ENCODE data around the gene PATZ1. TPM values are rescaled to one million over a fixed set of nuclear protein-coding genes. Genes with fewer than 3 reads are reported as not detected.

PATZ1 gene
- total and polyA plus RNA-seq, 2 of the 8 experiments (the other 6 are each of a cell fraction or from before 2014, with no cell fraction given), result 62.1 to 70.9 TPM

- CTCF ChIA-PET (ENCODE audit: partially characterized antibody), result interaction anchor here (0.9 to 4.9 kb wide), 3 partner anchors 9 to 29 kb away, joined by 3 to 41 read pairs (median 5); no protein-coding TSS in a partner anchor
Measured at GRCh38 chr22:31302537-31302936, 43.6 kb downstream of the PATZ1 start.

More at GRCh38 chr22:31302537-31302936, 43.6 kb downstream of the PATZ1 start:
- Histone ChIP-seq H4K20me1 (replicated peaks in 1 of 2; ENCODE audit: control insufficient read depth in 1 of 2, insufficient read depth in 2 of 2, low read length in 2 of 2) (no peaks in the 10 kb centered on the region), H2BK15ac (ENCODE audit: low read length) (no peak overlapping the region), H3K4me2 (ENCODE audit: insufficient read depth in 1 of 2, low read depth in 2 of 2, low read length in 2 of 2) (no peak overlapping the region), H3K56ac (replicated peaks; ENCODE audit: insufficient read length, low read depth, low read length) (no peak overlapping the region), H2BK5ac (ENCODE audit: low read depth, low read length) (no peak overlapping the region), H3K23me2 (ENCODE audit: low read depth, low read length) (no peaks in the 10 kb centered on the region), H2BK20ac (ENCODE audit: low read length) (no peak overlapping the region), H3K23ac (ENCODE audit: insufficient read length) (no peak overlapping the region), H2AFZ (ENCODE audit: low read length) (no peak overlapping the region), H3K9me3 (ENCODE audit: insufficient read depth in 2 of 2, low read depth in 1 of 2, low read length in 1 of 2) (no peaks in the 10 kb centered on the region), H4K5ac (ENCODE audit: insufficient read length, low read depth, low read length) (no peak overlapping the region), H3K14ac (ENCODE audit: insufficient read length) (no peak overlapping the region), H2AK5ac (ENCODE audit: low read depth, low read length) (no peak overlapping the region), H3K18ac (ENCODE audit: extremely low read depth, low read length) (no peak overlapping the region), H3K79me2 (ENCODE audit: control insufficient read depth in 1 of 2, insufficient read depth in 2 of 2, low read length in 2 of 2) (no peaks in the 10 kb centered on the region), H3K9ac (replicated peaks in 1 of 4; ENCODE audit: extremely low read depth in 1 of 4, low read depth in 3 of 4, low read length in 3 of 4) (no peak overlapping the region), H3K27me3 (replicated peaks in 1 of 4; ENCODE audit: control insufficient read depth in 3 of 4, extremely low read depth in 1 of 4, insufficient read depth in 3 of 4, low read length in 3 of 4) (no peaks in the 10 kb centered on the region), H3K79me1 (ENCODE audit: low read depth, low read length) (no peaks in the 10 kb centered on the region), H2BK120ac (replicated peaks; ENCODE audit: low read depth, low read length) (no peak overlapping the region), H3K4me3 (ENCODE audit: extremely low read depth in 1 of 4, insufficient read depth in 2 of 4, low read depth in 3 of 4, low read length in 4 of 4) (no peak overlapping the region), H3K36me3 (ENCODE audit: control insufficient read depth in 2 of 4, insufficient read depth in 4 of 4, low read length in 3 of 4) (no peaks in the 10 kb centered on the region), H3K27ac (ENCODE audit: low read depth, low read length) (no peak overlapping the region), H3K4ac (replicated peaks; ENCODE audit: insufficient read length, low read depth, low read length) (no peak overlapping the region), H4K8ac (ENCODE audit: extremely low read depth, insufficient read depth, low read length) (no peak overlapping the region), H4K91ac (replicated peaks; ENCODE audit: insufficient read length, low read length) (no peak overlapping the region), H2BK12ac (ENCODE audit: low read depth, low read length) (no peak overlapping the region), H3K4me1 (replicated peaks in 1 of 4; ENCODE audit: control insufficient read depth in 3 of 4, insufficient read depth in 4 of 4, low read length in 3 of 4) (no peaks in the 10 kb centered on the region)
- no peak for DNase-seq (ENCODE audit: low read depth in 1 of 2, low spot score in 2 of 2)
- WGBS, 2 experiments (ENCODE audit: extremely low coverage in 1 of 2, insufficient coverage in 1 of 2, insufficient read length in 1 of 2, insufficient replicate concordance in 2 of 2, low coverage in 1 of 2, low lambda C conversion rate in 2 of 2, missing lambda C conversion rate in 1 of 2), result 88% methylated on average over 3 of the region's 3 CpGs; no CpG with 5 or more reads in 1 of the 2 experiments
- no peak for TF ChIP-seq HDAC2 (IDR thresholded peaks at IDR 0.05; ENCODE audit: borderline replicate concordance in 1 of 2, low read depth in 2 of 2, low read length in 2 of 2)
- TF ChIP-seq CTCF (IDR thresholded peaks at IDR 0.05; ENCODE audit: control extremely low read depth in 1 of 3, insufficient read depth in 1 of 3, low read depth in 1 of 3, low read length in 3 of 3), result no peak
- TF ChIP-seq SIRT6 (IDR thresholded peaks at IDR 0.05; ENCODE audit: low read length), result no peak
- POLR2A ChIA-PET (ENCODE audit: partially characterized antibody), result interaction anchor here (0.6 to 2.7 kb wide), 4 partner anchors 21 to 61 kb away, joined by 3 to 6 read pairs (median 4); no protein-coding TSS in a partner anchor
- FAIRE-seq, result no peak
